GM18873 (cell line): Measurements from ENCODE around the gene EXPH5.

Experiments used
- ATAC-seq: cut with Tn5 transposase; IDR thresholded peaks from one replicate; pipeline ENCODE4 v1.9.1; 2021; ENCODE audit warnings: mild to moderate bottlenecking, moderate library complexity, moderate number of reproducible peaks; ENCODE audit not compliant: unreplicated experiment, low FRiP score

EXPH5 gene

DNA sequence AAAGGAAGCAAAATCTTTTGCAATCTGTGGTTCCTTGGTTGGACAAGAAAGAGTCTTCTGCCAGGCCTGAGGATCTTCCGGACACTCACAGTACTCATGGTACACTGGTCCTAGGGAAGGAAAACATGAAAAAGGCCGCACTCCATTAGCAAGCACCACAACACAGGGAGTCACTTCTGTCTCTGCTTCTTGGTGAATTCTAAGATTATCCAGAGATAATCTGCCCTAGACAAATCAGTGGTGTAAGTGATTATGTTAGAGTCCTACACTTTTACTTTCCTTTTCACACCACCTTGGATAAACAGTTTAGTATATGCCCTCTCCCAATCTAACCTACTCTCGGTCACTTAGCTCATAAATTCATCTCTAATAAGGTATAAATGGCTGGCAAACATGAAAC, 107.2 kb downstream of the EXPH5 start:
- ATAC-seq: no peak

DNA sequence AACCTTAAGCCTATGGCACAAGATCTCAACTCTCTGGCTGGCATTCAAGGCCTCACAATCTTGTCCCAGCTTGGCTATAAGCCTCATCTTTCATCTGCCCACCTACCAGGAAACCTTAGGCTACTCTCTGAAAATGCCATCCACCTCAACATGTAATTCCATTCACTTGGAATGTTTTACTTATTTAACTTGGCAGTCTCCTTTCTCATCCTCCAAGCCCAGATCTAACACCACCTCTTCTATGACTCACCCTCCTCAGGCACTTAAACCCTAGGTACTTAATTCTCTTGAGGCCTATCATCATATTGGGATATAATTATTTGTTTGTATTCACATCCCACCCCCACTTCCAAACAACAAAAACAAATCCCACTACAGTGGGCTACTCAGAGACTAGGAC, 110.4 kb downstream of the EXPH5 start:
- no peak for ATAC-seq

DNA sequence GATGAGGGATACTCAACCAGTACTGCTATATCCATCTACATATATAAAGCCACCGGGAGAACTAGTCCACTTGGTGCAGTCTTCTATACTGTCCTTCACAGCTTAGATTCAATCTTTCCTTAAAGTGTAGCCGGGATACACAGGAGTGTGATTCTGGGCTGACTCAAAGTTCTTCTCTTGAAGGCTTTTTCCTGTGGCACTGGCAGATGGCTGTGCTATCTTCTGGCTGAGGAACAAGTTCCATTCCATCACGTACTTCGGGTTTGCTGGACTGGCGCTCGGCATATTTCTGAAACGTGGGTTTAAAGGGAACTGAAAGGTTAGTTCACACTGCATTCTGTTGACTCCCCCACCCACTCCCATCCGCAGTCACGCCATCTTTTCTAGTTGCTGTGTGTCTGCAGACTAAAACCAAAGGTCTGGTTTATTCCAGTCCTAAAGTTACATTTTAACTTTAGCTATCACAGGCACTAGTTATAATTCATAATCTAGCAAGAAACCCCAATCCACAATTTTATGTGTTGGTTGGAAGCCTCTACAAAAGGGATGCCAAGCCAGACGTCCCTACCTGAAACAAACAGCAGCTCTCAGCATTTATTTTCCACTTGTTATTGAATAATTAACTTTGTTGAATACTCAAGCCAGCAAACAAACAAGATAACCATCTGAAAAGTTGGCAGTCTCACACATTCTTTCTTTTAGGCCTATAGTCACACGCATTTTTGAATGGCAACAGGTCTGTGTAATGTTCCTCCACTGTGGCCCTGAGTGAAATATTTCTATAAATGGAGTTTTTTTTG, 118.7 kb downstream of the EXPH5 start:
- ATAC-seq: no peak

DNA sequence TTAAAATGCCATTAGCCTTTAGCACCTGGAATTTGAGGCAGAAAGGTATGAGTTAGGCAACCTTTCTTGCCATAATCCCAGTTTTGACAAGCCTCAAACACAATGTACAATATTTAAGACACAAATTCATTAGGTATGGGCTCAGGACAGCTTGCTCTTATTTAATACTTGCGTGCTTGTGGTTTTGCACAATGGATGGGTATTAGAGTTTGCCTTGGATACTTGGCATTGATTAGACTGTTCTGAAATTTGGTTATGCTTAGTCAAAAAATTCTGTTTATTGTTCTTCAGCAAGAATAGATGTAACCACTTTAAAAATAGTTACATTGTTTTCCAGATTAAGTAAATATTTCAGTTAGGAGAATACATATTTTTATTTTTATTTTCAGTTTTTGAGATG, 120.9 kb downstream of the EXPH5 start:
- no peak for ATAC-seq

DNA sequence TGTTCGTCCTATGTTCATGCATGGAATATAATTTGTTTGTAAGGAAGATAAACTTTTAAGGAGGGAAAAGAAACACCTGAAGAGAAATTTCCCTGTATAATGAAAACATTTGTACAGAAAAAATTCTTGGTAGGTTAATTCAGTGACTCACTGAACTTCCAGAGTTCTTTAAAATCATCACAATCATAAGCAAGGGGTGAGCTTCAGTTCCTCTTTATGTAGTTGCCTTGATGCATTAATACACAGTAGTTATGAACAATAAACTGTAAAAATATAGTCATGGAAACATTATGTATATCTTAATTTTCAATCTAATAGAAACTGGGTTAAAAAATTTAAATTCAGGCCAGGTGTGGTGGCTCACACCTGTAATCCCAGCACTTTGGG, 125.1 kb downstream of the EXPH5 start:
- ATAC-seq: no peak

DNA sequence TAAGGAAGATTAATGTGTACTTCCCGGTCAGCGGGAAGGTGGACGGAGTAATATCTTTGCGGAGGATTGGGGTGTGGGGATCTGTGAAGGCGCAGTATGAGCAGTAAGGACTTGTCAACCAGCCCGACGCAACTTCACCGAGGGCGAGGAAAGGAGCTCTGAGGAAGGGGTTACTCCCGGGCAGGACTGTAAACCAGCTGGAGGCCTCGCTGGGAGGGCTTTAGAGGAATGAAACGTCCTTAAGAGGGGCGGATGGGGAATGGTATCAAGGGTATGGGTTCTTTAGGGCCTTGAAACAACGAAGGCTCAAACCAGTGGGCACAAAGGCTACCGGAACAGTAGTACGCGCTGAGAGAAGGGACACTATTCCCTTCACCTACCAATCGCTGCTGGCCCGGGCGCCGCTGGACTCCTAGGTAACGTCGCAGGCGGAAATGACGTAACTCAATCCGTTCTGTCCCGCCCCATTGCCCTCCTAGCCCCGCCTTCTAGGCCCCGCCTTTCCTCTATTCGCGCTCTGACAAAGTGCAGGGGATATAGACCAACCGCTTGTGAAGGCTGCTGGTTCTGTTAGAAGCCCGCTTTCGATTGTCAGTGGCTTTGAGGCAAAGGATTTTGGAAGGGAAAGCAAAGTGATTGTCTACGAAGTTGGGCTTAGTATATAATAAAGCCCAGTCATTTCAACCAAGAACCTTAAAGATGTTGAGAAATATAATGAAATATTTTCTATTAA, 126.3 kb downstream of the EXPH5 start, which contains the start of gene C11orf65:
TSS of gene C11orf65 (minus strand) at position 439 of the 733 bp plus-strand sequence. CDS start 5,970 bp downstream, outside the sequence.
- peak; percentile 98 for ATAC-seq

DNA sequence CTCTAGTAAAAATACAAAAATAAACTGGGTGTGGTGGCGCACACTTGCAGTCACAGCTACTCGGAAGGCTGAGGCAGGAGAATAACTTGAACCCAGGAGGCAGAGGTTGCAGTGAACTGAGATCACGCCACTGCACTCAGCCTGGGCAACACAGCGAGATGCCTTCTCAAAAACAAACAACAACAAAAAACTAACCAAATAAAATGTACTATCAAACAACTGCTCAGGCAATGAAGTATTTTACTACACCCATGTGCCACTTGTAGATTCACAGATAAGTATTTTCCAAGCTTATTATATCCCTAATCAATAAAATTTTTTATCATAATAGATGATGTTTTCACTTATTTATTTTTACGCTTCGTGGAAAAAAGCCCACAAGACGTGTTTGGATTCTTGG, 127.2 kb downstream of the EXPH5 start:
- no peak for ATAC-seq
